IgD-negative memory B cell (primary cell): ENCODE results near the gene NCR1. TPM values are rescaled to one million over a fixed set of nuclear protein-coding genes. Genes with fewer than 3 reads are reported as not detected.
A peak's percentile ranks its signal among the peaks of the same experiment; 100 is the strongest.
"Not testable (repeated sequence)": the region's sequence is repeated elsewhere in the genome, so short reads cannot be mapped to it uniquely, and the experiment has no call there.

ENCODE experiments used
- H3K27ac Mint-ChIP-seq, 3 donors: one replicate each; pipeline ENCODE4 v1.8.0; 2020 to 2022; ENCODE audit warnings: mild to moderate bottlenecking in 3 of 3, mixed read lengths in 3 of 3, moderate library complexity in 1 of 3
- H3K27me3 Mint-ChIP-seq: one replicate; pipeline ENCODE4 v1.8.0; 2021; ENCODE audit warnings: mixed read lengths
- H3K36me3 Mint-ChIP-seq: one replicate; pipeline ENCODE4 v1.8.0; 2020; ENCODE audit warnings: mild to moderate bottlenecking, mixed read lengths
- H3K4me1 Mint-ChIP-seq, 3 donors: one replicate each; pipeline ENCODE4 v1.8.0; 2020 to 2022; ENCODE audit warnings: mixed read lengths in 3 of 3, mild to moderate bottlenecking in 1 of 3
- H3K4me3 Mint-ChIP-seq, 4 donors: one replicate each; pipeline ENCODE4 v1.8.0; 2020 to 2022; ENCODE audit warnings: mild to moderate bottlenecking in 4 of 4, mixed read lengths in 4 of 4, moderate library complexity in 3 of 4
- H3K9me3 Mint-ChIP-seq, 3 donors: one replicate each; pipeline ENCODE4 v1.8.0; 2020 to 2021; ENCODE audit warnings: mixed read lengths in 3 of 3, mild to moderate bottlenecking in 1 of 3
- polyA plus RNA-seq: library from polyadenylated mRNA; unstranded; fragments of 300-500 nt; fragmentation: Illumina TruSeq; gene quantifications from one replicate; pipeline ENCODE4 v1.2.3, GENCODE V29; 2021

NCR1 gene
- polyA plus RNA-seq, 1 donor from 2014 or later = 0.63 TPM

GRCh38 chr19:54898685-54899084 is 7.3 kb upstream of the NCR1 start:
- not testable (repeated sequence) for H3K36me3 Mint-ChIP-seq, H3K4me3 Mint-ChIP-seq, H3K27ac Mint-ChIP-seq

GRCh38 chr19:54899646-54900045 is 6.3 kb upstream of the NCR1 start:
- H3K4me1 Mint-ChIP-seq = not testable (repeated sequence)

More at GRCh38 chr19:54898685-54899084, 7.3 kb upstream of the NCR1 start:
- H3K27me3 Mint-ChIP-seq, H3K9me3 Mint-ChIP-seq, H3K4me1 Mint-ChIP-seq: not testable (repeated sequence)

GRCh38 chr19:54901153-54901552 is 4.8 kb upstream of the NCR1 start:
- H3K27ac Mint-ChIP-seq, H3K27me3 Mint-ChIP-seq, H3K36me3 Mint-ChIP-seq, H3K4me3 Mint-ChIP-seq, H3K9me3 Mint-ChIP-seq, H3K4me1 Mint-ChIP-seq: not testable (repeated sequence)

More at GRCh38 chr19:54899646-54900045, 6.3 kb upstream of the NCR1 start:
- not testable (repeated sequence) for H3K36me3 Mint-ChIP-seq, H3K27ac Mint-ChIP-seq, H3K27me3 Mint-ChIP-seq, H3K9me3 Mint-ChIP-seq
- H3K4me3 Mint-ChIP-seq = peak overlapping the region in 1 of 4 donors; percentile 13

GRCh38 chr19:54902061-54902460 is 3.9 kb upstream of the NCR1 start:
- H3K4me3 Mint-ChIP-seq = no peak overlapping the region
- peaks cover 0 to 3% (median 0%) of the 10 kb centered on the region in 3 donors for H3K9me3 Mint-ChIP-seq
- peaks cover 8% of the 10 kb centered on the region for H3K27me3 Mint-ChIP-seq
- H3K36me3 Mint-ChIP-seq = peaks cover 3% of the 10 kb centered on the region
- no peak overlapping the region for H3K27ac Mint-ChIP-seq
- H3K4me1 Mint-ChIP-seq = no peaks in the 10 kb centered on the region

GRCh38 chr19:54903303-54903702 is 2.6 kb upstream of the NCR1 start:
- H3K4me1 Mint-ChIP-seq = no peaks in the 10 kb centered on the region
- H3K36me3 Mint-ChIP-seq = peaks cover 3% of the 10 kb centered on the region
- peaks cover 8% of the 10 kb centered on the region for H3K27me3 Mint-ChIP-seq
- H3K4me3 Mint-ChIP-seq = no peak overlapping the region
- H3K9me3 Mint-ChIP-seq = peaks cover 0 to 3% (median 0%) of the 10 kb centered on the region in 3 donors
- no peak overlapping the region for H3K27ac Mint-ChIP-seq

- H3K27me3 Mint-ChIP-seq, H3K27ac Mint-ChIP-seq: not testable (repeated sequence)
Measured at GRCh38 chr19:54904261-54904660, 1.7 kb upstream of the NCR1 start.

GRCh38 chr19:54905421-54905802 is 536 bp upstream of the NCR1 start:
- Mint-ChIP-seq H3K27me3 (peaks cover 8% of the 10 kb centered on the region), H3K9me3 (no peaks in the 10 kb centered on the region), H3K4me1 (no peaks in the 10 kb centered on the region), H3K27ac (no peak overlapping the region), H3K4me3 (no peak overlapping the region), H3K36me3 (no peaks in the 10 kb centered on the region)

More at GRCh38 chr19:54904261-54904660, 1.7 kb upstream of the NCR1 start:
- not testable (repeated sequence) for H3K36me3 Mint-ChIP-seq, H3K4me3 Mint-ChIP-seq, H3K9me3 Mint-ChIP-seq, H3K4me1 Mint-ChIP-seq

GRCh38 chr19:54906819-54907218 is 871 bp downstream of the NCR1 start:
- Mint-ChIP-seq H3K27ac (no peak overlapping the region), H3K27me3 (peaks cover 12% of the 10 kb centered on the region), H3K36me3 (no peaks in the 10 kb centered on the region), H3K4me1 (no peaks in the 10 kb centered on the region), H3K9me3 (no peaks in the 10 kb centered on the region), H3K4me3 (no peak overlapping the region)

GRCh38 chr19:54907899-54908298 is 2.0 kb downstream of the NCR1 start:
- not testable (repeated sequence) for H3K36me3 Mint-ChIP-seq, H3K4me1 Mint-ChIP-seq, H3K9me3 Mint-ChIP-seq, H3K4me3 Mint-ChIP-seq, H3K27ac Mint-ChIP-seq
- peaks cover 12% of the 10 kb centered on the region for H3K27me3 Mint-ChIP-seq

GRCh38 chr19:54916822-54917221 is 10.9 kb downstream of the NCR1 start:
- no peaks in the 10 kb centered on the region for H3K36me3 Mint-ChIP-seq
- H3K27ac Mint-ChIP-seq = peak overlapping the region in 1 of 3 donors; percentile 82
- H3K4me1 Mint-ChIP-seq = peaks cover 3 to 7% (median 4%) of the 10 kb centered on the region in 3 donors
- peaks cover 0 to 6% (median 0%) of the 10 kb centered on the region in 3 donors for H3K9me3 Mint-ChIP-seq
- peak overlapping the region in 2 of 4 donors; percentile 9 to 68 for H3K4me3 Mint-ChIP-seq
- peaks cover 20% of the 10 kb centered on the region for H3K27me3 Mint-ChIP-seq

GRCh38 chr19:54918499-54918898 is 12.6 kb downstream of the NCR1 start:
- H3K4me3 Mint-ChIP-seq = no peak overlapping the region

GRCh38 chr19:54919646-54920563 is 14.0 kb downstream of the NCR1 start:
- H3K4me3 Mint-ChIP-seq, H3K4me1 Mint-ChIP-seq, H3K27ac Mint-ChIP-seq, H3K36me3 Mint-ChIP-seq, H3K9me3 Mint-ChIP-seq: not testable (repeated sequence)
- peaks cover 12% of the 10 kb centered on the region for H3K27me3 Mint-ChIP-seq

More at GRCh38 chr19:54918499-54918898, 12.6 kb downstream of the NCR1 start:
- Mint-ChIP-seq H3K27ac (no peak overlapping the region), H3K36me3 (no peaks in the 10 kb centered on the region), H3K27me3 (peaks cover 20% of the 10 kb centered on the region), H3K9me3 (peaks cover 0 to 7% (median 0%) of the 10 kb centered on the region in 3 donors), H3K4me1 (peaks cover 3 to 5% (median 4%) of the 10 kb centered on the region in 3 donors)

- H3K36me3 Mint-ChIP-seq = peaks cover 2% of the 10 kb centered on the region
- peaks cover 5% of the 10 kb centered on the region for H3K27me3 Mint-ChIP-seq
- H3K9me3 Mint-ChIP-seq = peaks cover 1 to 9% (median 4%) of the 10 kb centered on the region in 3 donors
- no peak overlapping the region for H3K4me3 Mint-ChIP-seq
- H3K27ac Mint-ChIP-seq = peak overlapping the region in 1 of 3 donors; percentile 62
- peaks cover under 1 to 4% (median 3%) of the 10 kb centered on the region in 3 donors for H3K4me1 Mint-ChIP-seq
Measured at GRCh38 chr19:54921082-54921481, 15.1 kb downstream of the NCR1 start.

- H3K4me3 Mint-ChIP-seq = no peak overlapping the region
- peaks cover 2 to 18% (median 6%) of the 10 kb centered on the region in 3 donors for H3K9me3 Mint-ChIP-seq
- peaks cover 1% of the 10 kb centered on the region for H3K27me3 Mint-ChIP-seq
- no peak overlapping the region for H3K27ac Mint-ChIP-seq
- peaks cover 0 to 2% (median 0%) of the 10 kb centered on the region in 3 donors for H3K4me1 Mint-ChIP-seq
- H3K36me3 Mint-ChIP-seq = peaks cover 2% of the 10 kb centered on the region
Measured at GRCh38 chr19:54923276-54923675, 17.3 kb downstream of the NCR1 start.

- Mint-ChIP-seq H3K4me3 (peak overlapping the region in 1 of 4 donors; percentile 27), H3K36me3 (peaks cover 3% of the 10 kb centered on the region), H3K4me1 (no peaks in the 10 kb centered on the region), H3K27ac (no peak overlapping the region), H3K27me3 (peaks cover 2% of the 10 kb centered on the region), H3K9me3 (peaks cover 4 to 18% (median 9%) of the 10 kb centered on the region in 3 donors)
Measured at GRCh38 chr19:54928299-54928698, 22.4 kb downstream of the NCR1 start.

GRCh38 chr19:54937926-54938325 is 32.0 kb downstream of the NCR1 start:
- Mint-ChIP-seq H3K4me3 (peak overlapping the region in 3 of 4 donors; percentile 9 to 84 (median 40)), H3K27me3 (peaks cover 9% of the 10 kb centered on the region), H3K9me3 (peaks cover 0 to 2% (median 0%) of the 10 kb centered on the region in 3 donors), H3K4me1 (peaks cover 7 to 11% (median 10%) of the 10 kb centered on the region in 3 donors), H3K27ac (peak overlapping the region in 1 of 3 donors; percentile 47), H3K36me3 (no peaks in the 10 kb centered on the region)
